Measurements from ENCODE around the gene NUMA1.
A peak's percentile ranks its signal among the peaks of the same experiment; 100 is the strongest.

The NUMA1 gene

GRCh38 chr11:72061739-72062396, 18.5 kb downstream of the NUMA1 start:
- no peak for DNase-seq (ENCODE audit: low spot score)

DNA sequence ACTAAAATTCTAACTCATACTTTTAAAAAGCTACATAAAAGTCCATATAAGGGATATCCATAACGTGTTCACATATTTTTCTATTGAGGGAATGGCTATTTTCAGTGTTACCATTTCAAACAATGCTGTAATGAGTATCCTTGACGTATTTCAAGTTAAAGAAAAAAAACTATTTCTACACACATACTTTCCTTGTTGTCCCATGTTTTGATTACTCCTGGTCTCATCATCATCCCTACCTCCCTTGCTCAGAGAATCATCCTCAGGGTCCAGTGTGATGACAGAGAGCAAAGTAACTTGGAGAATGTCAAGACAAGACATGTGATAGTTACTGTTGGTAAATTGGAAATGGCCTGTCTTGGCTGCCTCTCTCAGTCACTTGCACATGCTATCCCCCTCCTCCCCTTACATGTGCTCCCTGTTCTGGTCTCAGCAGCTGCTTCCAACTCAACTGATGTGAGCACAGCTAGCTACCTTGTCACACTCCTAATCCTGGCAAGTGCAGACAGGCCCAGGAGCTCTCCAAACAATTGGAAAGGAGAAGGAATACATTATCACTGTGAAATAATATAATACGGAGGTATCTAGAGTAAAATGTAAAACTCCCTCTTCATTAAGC, 21.8 kb downstream of the NUMA1 start:
- peak; percentile 43 for DNase-seq (ENCODE audit: low spot score)

GRCh38 chr11:72048766-72049460, 31.4 kb downstream of the NUMA1 start:
- DNase-seq (ENCODE audit: low spot score), result no peak

DNA sequence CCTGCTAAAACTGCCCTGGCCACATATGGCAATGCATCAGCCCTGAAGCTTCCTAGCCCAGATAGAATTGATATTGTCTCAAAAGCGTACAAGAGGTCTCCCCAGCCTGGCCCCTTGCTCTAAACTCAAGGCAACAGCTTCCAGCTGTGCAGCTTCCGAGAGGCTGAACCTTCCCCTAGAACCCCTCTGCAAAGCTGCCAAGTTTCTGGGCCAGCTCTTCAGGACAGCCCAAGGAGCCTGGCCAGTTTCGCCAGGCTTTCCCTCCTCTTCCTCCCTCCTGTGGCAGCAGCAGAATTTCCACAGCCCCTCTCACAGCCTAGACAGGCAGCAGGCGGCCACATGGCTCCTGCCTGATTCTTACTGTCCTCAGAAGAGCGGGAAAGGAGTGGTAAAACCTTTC, 34.5 kb downstream of the NUMA1 start:
- no peak for DNase-seq (ENCODE audit: low spot score)

- no peak for DNase-seq (ENCODE audit: low spot score)
These were observed 38.1 kb downstream of the NUMA1 start for GRCh38 chr11:72042064-72042745.

DNA sequence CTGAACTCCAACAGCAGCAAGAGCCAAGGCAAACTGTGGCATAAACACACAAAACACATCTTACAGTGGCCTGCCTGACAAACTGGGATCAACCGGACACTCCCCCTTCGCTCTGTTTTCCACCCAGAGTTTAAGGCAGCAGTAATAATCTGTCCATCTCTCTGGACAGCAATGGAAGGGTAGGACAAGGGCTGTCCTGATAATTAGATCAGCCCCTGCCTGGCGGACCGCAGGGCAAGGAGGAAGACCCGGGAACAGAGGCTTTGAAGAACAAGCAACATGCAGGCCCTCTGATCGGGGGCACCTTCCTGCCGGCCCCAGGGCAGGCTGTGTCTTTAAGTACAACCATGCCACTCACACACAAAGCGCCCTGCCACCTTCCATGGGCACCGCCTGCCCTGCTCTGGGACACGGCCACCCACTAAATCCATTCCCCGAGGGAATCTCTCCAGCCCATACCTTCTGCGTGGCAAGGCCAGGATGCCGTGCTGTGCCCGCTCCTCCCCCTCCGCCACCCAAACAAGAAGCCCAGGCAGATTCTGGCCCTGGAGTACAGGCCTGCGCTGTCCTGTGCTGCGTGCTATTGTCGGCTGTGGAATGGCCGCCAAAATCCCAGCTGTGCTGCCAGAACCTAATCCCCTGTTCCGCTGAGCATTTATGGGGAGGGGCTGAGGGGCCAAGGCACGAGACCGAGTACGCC, 38.8 kb downstream of the NUMA1 start:
- peak; percentile 68 for DNase-seq (ENCODE audit: low spot score)

DNA sequence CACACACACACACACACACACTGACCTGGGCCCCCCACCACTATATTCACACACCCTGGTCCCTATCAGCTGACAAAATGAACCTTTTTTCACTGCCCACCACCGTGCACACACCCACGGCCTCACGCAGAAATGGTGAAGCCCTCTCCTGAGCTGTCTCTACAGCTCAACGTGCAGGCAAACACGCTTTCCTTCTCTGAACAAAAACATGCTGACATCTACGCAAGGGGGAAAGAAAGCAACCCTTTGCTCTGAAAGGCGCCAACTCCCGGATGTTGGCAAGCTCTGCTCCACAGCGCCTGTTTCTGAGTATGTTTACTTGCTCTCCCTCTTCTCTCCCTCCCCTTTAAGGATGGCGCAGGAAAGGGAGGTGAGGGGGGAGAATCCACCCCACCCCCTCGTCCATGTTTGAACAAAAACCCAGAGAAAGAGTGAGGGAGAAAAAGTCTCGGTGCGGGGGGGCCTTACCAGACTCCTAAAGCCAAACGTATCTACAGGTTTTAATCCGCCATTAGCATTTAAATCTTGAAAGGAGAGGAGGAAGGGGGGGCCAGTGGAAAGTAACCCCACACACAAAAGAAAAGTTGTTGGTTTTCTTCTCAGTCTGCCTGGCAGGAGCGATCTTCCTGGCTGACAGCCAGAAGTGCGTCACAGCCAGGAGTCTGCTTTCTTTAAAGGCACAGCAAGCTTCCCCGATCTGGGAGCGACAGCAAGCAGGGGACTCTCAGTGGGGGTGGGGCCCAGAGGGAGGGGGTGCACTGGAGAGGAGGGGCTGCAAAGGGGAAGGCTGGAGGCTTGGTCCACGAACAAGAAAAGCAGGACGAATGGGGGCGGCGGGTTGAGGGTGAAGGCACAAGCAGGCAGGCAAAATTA, 39.6 kb downstream of the NUMA1 start:
- DNase-seq (ENCODE audit: low spot score), result peak; percentile 87

DNA sequence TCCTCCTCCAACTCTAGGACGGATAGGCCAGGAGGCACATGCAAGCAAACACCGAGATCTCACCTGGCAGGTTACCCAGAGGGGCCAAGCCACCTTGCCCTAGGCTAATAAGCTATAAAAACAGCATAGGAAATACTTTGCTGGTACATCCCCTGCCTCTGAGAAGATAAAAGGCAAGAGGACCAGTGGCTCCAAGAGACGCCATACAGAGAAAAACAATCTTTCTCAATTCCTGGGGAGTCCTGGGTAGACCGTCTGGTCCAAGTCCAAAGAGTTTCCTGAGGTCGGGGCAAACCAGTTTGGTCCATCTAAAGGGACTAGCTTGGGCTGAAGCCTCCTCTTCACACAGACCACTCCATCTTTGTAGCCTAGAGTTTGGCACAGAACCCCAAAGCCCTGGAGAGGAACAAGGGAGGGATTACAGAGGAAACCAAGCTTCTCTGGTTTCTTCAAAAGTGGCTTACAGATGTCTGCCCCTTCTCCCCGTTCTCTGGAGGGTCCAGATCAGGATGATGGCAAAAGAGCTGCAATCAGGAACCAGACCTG, 40.4 kb downstream of the NUMA1 start:
- DNase-seq (ENCODE audit: low spot score), result no peak

DNA sequence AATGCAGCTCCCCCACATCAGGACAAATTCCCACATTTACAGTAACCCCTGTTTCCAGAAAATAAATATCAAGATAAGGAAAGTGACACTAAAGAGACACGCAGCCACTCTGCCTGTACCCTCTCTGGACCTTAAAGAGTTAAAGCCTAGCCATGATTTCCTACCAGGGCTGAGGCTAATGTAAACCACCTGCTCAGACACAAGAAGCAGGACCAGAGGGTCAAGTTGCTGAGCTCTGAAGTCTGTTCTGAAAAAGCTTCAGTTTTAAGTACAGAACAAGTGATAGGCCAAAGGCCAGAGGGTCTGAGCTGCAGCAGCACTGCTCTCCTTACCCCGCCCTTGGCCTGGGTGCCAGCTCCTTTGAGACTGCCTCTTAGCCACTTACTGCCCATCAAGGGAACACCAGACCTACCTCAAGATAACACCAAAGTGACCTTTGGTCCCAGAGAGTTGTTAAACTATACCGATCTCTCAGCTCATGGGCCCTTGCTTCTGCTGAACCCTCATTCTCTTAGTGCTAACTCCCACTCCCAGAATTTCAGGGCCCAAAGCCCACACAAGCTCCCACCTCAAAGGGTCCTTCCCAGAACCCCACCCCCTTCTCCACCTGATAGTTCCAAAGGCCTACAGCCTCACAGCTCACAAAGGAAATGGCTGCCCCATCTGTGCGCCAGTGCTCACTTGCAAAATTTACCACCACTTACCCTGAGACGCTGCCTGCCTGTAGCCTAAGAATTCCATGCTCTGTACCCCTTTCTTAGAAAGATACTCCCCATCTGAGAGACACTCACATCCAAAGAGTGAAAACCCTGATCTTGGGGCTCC, 41.1 kb downstream of the NUMA1 start:
- no peak for DNase-seq (ENCODE audit: low spot score)

DNA sequence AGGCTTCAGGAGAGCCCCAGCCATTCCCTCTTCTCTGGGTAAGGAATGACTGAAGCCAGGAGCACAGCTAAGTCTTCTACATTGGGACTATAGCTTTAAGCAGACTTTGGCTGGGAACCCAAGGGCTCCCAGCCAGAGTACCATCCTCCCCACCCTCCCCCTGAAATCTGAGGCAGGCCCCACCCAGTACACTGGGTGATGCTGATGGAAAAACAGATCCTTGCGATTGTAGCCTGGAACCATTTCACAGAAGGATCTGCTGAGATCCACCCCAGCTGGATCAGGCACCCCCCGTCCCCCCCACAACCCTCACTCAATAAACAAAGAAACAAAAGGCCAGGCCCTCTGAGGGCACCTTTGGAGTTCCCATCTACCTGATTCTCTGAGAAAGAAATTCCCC, 41.9 kb downstream of the NUMA1 start:
- DNase-seq (ENCODE audit: low spot score), result peak; percentile 71

DNA sequence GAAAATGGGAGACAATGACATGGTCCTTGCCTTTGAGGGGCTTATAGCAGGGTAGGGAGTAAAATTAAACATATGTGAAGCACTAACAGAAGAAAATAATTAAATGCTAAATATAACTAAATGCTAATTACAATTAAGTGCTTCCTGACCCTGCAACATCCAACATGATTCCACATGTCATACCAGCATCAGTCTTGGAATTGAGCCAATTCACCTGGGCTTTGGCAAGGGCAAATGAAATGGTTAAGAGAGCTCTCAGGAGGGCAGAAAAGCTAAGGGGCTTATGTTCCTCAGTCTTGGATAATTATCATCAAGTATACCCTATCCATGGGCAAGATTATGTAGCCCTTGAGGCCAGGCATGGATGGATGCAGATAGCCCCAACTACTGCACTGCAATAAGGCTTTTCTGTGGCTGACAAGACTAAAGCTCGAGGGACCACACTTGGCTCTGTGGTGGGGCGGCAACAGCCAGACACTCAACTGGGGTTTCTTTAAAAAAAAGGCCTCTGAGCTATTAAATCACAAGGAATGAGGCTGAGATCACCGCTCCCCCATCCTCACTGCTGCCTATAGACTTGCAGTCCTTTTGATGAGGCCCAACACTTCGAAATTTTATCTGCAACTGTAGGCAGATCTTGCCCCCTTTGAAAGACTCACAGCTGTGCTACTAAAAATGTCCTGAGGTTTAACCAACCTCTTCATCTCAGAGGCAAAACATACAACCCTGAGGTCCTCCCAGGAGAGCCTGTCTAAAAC, 42.6 kb downstream of the NUMA1 start:
- no peak for DNase-seq (ENCODE audit: low spot score)

- DNase-seq (ENCODE audit: low spot score), result no peak
These were observed 43.7 kb downstream of the NUMA1 start for GRCh38 chr11:72036687-72037086.

GRCh38 chr11:72030472-72031045, 49.8 kb downstream of the NUMA1 start:
- no peak for DNase-seq (ENCODE audit: low spot score)

DNA sequence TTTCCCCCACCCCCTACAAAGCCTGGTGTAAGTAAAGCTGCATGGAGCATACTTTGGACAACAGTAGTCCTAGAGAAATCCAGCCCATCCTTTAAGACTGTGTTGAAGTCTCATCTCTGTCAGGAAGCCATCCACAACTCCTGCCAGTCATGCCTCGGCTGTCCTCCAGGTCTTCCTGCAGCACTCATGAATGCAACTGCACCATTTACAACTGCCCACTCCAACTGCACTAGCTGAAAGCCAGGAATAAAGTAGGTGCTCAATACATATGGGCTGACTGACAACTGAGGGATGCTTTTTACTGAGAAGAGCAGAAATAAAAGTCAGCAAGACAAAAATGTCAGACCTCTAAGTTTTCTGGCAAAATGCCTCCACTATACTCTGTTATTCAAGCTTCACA, 54.3 kb downstream of the NUMA1 start:
- no peak for DNase-seq (ENCODE audit: low spot score)

GRCh38 chr11:72024069-72024754, 56.1 kb downstream of the NUMA1 start:
- no peak for DNase-seq (ENCODE audit: low spot score)

- DNase-seq (ENCODE audit: low spot score), result no peak
These were observed 57.0 kb downstream of the NUMA1 start for GRCh38 chr11:72023335-72023734.

- DNase-seq (ENCODE audit: low spot score), result no peak
These were observed 62.2 kb downstream of the NUMA1 start for GRCh38 chr11:72018171-72018570.

DNA sequence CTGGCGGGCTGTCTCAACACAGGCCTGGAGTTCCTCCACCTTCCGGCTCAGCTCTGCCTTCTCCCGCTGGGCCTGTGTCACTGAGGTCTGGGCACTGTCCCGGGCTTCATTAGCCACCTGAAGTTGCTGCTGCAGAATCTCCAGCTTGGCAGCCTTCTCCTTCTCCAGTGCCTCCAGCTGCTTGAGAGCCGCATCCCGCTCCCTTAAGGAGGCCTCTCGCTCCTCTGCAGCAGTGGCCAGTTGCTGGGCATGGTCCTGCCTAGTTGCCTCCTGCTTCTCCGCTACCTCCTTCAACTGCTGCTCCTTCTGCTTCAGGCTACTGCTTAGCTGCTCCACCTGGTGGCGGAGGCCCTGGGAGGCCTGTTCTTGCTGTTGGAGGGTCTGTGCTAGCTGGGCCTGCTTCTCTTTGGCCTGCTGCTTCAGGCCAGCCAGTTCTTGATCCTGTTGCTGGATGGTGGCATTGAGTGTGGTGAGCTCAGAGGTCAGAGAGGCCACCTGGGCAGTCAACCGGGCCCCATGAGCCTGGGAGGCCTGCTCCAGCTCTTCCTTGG, 64.8 kb downstream of the NUMA1 start:
- DNase-seq (ENCODE audit: low spot score), result no peak

Measured in hepatic stellate cell (primary cell).